ENCODE data around the gene MFN2. TPM values are rescaled to one million over a fixed set of nuclear protein-coding genes. Genes with fewer than 3 reads are reported as not detected.
"Not testable (repeated sequence)": the region's sequence is repeated elsewhere in the genome, so short reads cannot be mapped to it uniquely, and the experiment has no call there.

Gene MFN2
- polyA plus RNA-seq, 1 donor = 72.6 TPM

DNA sequence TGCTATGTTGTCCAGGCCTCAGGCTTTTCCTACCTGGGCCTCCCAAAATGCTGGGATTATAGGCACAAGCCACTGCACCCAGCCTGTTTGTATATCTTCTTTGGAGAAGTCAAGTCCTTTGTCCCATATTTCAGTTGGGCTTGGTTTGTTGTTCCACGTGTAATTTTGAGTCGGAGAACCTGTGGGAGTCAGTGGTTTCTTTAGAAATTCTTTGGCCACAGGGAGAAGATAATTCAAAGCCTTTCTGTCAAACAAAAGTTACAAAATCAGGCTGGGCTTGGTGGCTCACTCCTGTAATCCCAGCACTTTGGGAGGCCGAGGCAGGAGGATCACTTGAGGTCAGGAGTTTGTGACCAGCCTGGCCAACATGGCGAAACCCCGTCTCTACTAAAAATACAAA is 53.2 kb downstream of the MFN2 start:
- H3K27me3 ChIP-seq (ENCODE audit: control insufficient read depth, insufficient read depth, low read length); H3K27ac ChIP-seq (ENCODE audit: low read length); H3K4me1 ChIP-seq (ENCODE audit: control insufficient read depth, insufficient read depth, low read length); DNase-seq; H3K4me3 ChIP-seq (ENCODE audit: low read length); H3K9me3 ChIP-seq (ENCODE audit: control insufficient read depth, low read depth, low read length): not testable (repeated sequence)
- H3K36me3 ChIP-seq (ENCODE audit: control insufficient read depth, insufficient read depth, low read length) = peaks cover 36% of the 10 kb centered on the region
- WGBS (ENCODE audit: insufficient coverage, low lambda C conversion rate) = 100% methylated on average over 1 of the region's 5 CpGs

DNA sequence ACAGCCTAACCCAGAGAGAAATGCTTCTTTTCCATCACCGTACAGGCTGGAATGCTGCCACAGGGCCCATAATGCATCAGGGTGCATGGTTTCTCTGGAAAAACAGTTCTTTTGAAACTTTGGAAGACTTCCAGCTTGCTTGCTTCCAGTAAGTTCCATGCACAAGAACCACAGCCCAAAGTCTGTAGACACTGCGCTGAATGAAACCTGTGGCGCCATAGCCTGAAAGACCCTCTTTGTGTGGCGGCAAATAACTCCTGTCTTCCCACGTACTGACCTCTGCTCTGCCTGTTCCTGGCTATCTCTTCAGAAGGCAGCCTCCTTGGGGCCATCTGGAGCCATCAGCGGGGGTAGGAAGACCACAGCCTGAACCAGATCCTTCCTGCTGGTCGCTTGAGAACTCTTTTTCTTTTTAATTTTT is 54.1 kb downstream of the MFN2 start:
- DNase-seq = peak in 1 of 2 donors; percentile 24
- peaks cover 26% of the 10 kb centered on the region for H3K36me3 ChIP-seq (ENCODE audit: control insufficient read depth, insufficient read depth, low read length)
- H3K4me1 ChIP-seq (ENCODE audit: control insufficient read depth, insufficient read depth, low read length) = no peaks in the 10 kb centered on the region
- H3K27ac ChIP-seq (ENCODE audit: low read length) = no peak overlapping the region
- H3K27me3 ChIP-seq (ENCODE audit: control insufficient read depth, insufficient read depth, low read length) = no peaks in the 10 kb centered on the region
- no peak overlapping the region for H3K4me3 ChIP-seq (ENCODE audit: low read length)
- no CpG with 5 or more reads among the region's 7 CpGs for WGBS (ENCODE audit: insufficient coverage, low lambda C conversion rate)
- no peaks in the 10 kb centered on the region for H3K9me3 ChIP-seq (ENCODE audit: control insufficient read depth, low read depth, low read length)

DNA sequence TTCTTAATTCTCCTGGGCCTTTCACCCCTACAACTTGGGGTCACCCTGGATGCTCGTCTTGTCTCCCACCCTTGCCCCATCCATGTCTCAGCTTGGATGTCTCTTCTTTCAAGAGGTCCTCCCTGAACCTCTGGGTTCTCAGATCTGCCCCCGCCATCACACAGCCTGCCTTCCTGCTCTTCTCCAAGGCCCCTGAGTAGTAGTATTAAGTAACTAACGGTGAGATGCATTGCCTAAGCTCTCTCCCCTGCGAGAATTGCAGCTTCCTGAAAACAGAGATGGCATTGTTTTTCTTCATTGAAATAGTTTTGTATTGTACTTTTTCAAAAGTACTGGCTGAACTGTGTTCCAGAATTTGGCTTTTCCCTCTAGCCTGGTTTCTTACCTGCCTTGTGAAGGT is 55.1 kb downstream of the MFN2 start:
- no peak overlapping the region for H3K4me3 ChIP-seq (ENCODE audit: low read length)
- no peaks in the 10 kb centered on the region for H3K27me3 ChIP-seq (ENCODE audit: control insufficient read depth, insufficient read depth, low read length)
- WGBS (ENCODE audit: insufficient coverage, low lambda C conversion rate) = 67% methylated on average over 1 of the region's 4 CpGs
- no peaks in the 10 kb centered on the region for H3K4me1 ChIP-seq (ENCODE audit: control insufficient read depth, insufficient read depth, low read length)
- no peak for DNase-seq
- H3K9me3 ChIP-seq (ENCODE audit: control insufficient read depth, low read depth, low read length) = no peaks in the 10 kb centered on the region
- H3K27ac ChIP-seq (ENCODE audit: low read length) = no peak overlapping the region
- H3K36me3 ChIP-seq (ENCODE audit: control insufficient read depth, insufficient read depth, low read length) = peaks cover 17% of the 10 kb centered on the region

DNA sequence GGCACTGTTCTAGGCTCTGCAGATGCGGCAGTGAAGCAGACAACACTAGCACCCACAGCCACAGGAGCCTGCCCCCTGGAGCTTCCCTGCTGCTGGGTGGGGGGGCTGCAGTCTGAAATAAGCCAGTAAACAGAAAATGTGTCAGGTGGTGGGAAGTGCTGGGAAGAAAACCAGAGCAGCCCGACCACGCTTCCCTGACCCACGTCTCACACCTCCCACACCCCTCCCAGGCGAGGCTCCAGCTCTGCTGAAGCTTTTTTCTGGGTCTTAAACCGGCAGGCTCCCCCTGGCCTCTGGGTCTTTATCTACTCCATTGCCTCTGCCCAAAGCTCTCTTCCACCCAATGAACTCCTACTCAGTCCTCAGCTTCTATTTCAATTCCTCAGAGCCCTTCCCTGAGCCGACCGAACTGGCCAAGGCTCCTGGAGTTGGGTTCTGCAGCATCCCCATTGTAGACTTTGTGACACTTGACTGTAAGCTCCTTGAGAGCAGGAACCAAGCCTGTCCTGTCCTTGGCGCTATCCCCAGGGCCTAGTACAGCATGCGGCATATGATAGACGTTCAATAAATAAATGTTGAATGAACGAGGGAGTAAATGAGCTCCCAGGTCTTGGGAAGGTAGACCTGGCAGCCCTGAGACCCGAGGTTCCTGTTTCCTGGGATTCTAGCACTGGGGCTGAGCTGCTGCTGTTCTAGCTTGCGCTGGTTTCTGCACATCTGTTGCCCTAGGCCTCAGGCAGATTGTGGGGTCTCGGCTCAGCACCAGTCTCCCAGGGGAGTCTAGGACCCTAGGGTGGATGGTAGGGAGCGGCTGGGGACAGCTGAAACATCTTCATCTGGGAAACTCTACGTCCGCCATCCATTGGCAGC is 57.5 kb downstream of the MFN2 start:
- DNase-seq = no peak
- Histone ChIP-seq H3K4me3 (ENCODE audit: low read length) (no peak overlapping the region), H3K4me1 (ENCODE audit: control insufficient read depth, insufficient read depth, low read length) (no peaks in the 10 kb centered on the region), H3K9me3 (ENCODE audit: control insufficient read depth, low read depth, low read length) (no peaks in the 10 kb centered on the region), H3K27me3 (ENCODE audit: control insufficient read depth, insufficient read depth, low read length) (no peaks in the 10 kb centered on the region), H3K27ac (ENCODE audit: low read length) (no peak overlapping the region), H3K36me3 (ENCODE audit: control insufficient read depth, insufficient read depth, low read length) (no peaks in the 10 kb centered on the region)
- WGBS (ENCODE audit: insufficient coverage, low lambda C conversion rate) = 85% methylated on average over 4 of the region's 18 CpGs

DNA sequence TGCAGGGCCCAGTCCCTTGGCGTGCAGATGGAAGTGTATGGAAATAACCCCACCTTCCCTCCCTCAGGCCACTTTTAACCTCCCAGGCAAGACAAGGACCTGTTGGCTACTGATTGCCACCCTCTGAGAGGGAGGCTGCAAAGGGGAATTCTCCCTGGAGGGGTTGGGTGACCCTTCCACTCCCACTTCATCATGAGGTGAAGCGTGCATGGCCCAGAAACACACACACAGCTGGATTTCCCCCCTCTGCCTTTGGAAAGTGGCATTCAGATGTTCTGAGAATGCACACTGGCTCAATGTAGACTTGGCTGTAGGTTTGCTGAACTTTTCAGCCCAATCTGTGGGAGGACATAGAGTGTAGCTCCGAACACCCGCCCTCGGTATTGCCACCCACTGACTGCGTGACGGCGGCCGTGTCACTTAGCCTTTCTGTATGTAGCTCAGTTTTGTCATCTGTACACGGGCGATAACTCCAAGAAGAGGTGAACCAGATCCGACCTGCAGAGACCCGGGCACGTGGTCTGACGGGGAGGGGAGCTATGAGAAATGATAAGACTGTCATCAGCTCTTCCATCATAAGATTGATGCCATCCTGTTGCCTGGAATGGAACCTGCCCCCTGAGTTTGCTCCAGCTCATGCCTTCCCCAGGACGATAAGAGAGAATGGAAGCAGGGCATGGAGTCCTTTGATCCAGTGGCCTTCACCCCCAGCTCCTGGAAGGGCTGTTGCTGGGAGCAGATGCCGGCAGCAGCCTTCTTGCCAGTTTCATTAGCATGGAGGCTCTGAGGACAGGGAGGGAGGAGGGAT is 58.3 kb downstream of the MFN2 start:
- no peak for DNase-seq

DNA sequence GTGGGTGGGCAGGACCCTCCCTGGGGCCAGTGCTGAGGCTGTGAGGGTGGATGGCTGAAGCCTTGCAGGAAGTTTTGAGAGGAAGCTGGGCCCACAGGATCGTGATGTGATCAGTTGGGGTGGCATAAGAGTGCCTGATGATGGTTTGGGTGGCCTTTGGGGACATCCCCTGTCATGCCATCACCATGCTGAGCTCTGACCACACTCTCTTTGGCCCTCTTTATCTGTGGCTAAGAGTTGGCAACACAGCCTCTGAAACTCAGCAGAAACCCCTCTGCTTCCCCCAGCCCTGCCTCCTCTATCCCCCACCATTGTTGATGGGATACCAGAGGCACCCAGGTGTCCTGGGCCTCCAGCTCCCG is 58.9 kb downstream of the MFN2 start:
- Histone ChIP-seq H3K27ac (ENCODE audit: low read length) (no peak overlapping the region), H3K9me3 (ENCODE audit: control insufficient read depth, low read depth, low read length) (no peaks in the 10 kb centered on the region), H3K27me3 (ENCODE audit: control insufficient read depth, insufficient read depth, low read length) (no peaks in the 10 kb centered on the region), H3K4me3 (ENCODE audit: low read length) (no peak overlapping the region), H3K4me1 (ENCODE audit: control insufficient read depth, insufficient read depth, low read length) (no peaks in the 10 kb centered on the region), H3K36me3 (ENCODE audit: control insufficient read depth, insufficient read depth, low read length) (no peaks in the 10 kb centered on the region)
- DNase-seq = no peak
- WGBS (ENCODE audit: insufficient coverage, low lambda C conversion rate) = no CpG with 5 or more reads among the region's 2 CpGs

More for the DNA sequence above, 58.3 kb downstream of the MFN2 start:
- H3K9me3 ChIP-seq (ENCODE audit: control insufficient read depth, low read depth, low read length) = no peaks in the 10 kb centered on the region
- H3K36me3 ChIP-seq (ENCODE audit: control insufficient read depth, insufficient read depth, low read length) = no peaks in the 10 kb centered on the region
- no peak overlapping the region for H3K4me3 ChIP-seq (ENCODE audit: low read length)
- no CpG with 5 or more reads among the region's 17 CpGs for WGBS (ENCODE audit: insufficient coverage, low lambda C conversion rate)
- H3K27ac ChIP-seq (ENCODE audit: low read length) = no peak overlapping the region
- no peaks in the 10 kb centered on the region for H3K4me1 ChIP-seq (ENCODE audit: control insufficient read depth, insufficient read depth, low read length)
- H3K27me3 ChIP-seq (ENCODE audit: control insufficient read depth, insufficient read depth, low read length) = no peaks in the 10 kb centered on the region

DNA sequence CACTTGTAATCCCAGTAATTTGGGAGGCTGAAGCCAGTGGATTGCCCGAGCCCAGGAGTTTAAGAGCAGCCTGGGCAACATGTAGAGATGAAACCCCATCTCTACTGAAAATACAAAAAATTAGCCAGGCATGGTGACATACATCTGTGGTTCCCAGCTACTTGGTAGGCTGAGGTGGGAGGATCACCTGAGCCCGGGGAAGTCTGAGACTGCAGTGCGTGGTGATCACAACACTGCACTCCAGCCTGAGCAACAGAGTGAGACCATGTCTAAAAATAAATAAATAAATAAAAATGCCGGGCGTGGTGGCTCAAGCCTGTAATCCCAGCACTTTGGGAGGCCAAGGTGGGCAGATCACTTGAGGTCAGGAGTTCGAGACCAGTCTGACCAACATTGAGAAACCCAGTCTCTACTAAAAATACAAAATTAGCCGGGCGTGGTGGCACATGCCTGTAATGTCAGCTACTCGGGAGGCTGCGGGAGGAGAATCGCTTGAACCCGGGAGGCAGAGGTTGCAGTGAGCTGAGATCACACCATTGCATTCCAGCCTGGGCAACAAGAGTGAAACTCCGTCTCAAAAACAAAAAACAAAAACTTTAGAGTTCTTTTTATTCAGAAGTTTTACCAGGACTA is 59.7 kb downstream of the MFN2 start:
- not testable (repeated sequence) for H3K27ac ChIP-seq (ENCODE audit: low read length); H3K27me3 ChIP-seq (ENCODE audit: control insufficient read depth, insufficient read depth, low read length); H3K36me3 ChIP-seq (ENCODE audit: control insufficient read depth, insufficient read depth, low read length); H3K4me3 ChIP-seq (ENCODE audit: low read length); DNase-seq; H3K4me1 ChIP-seq (ENCODE audit: control insufficient read depth, insufficient read depth, low read length); H3K9me3 ChIP-seq (ENCODE audit: control insufficient read depth, low read depth, low read length)
- 100% methylated on average over 2 of the region's 13 CpGs for WGBS (ENCODE audit: insufficient coverage, low lambda C conversion rate)

DNA sequence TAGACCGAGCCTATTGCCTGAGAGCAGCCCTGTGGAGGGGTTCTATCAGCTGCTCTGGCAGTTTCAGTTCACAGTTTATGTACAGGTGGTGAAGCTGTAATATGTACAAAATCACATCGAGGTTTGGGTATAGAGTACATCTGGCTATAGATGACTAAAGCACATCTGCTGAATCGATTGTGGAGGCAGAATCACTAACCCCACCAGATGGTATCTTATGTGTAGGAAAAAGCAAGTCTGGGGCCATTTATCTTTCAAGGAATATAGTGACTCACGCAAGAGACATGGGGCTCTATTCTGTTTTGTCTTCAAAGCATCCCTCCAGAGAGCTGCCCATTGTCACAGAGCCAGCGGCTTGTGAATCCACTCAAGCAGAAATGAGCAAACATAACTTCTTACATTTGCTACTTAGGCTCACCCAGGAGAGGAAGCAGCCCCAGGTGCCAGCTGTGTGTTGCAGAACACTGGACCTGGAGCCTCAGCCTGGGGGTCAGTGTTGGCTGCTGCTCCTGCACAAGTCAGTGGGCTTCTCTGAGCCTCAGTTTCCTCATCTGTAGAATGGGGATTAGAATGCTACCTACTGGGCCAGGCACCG is 60.3 kb downstream of the MFN2 start:
- no peak for DNase-seq
- Histone ChIP-seq H3K36me3 (ENCODE audit: control insufficient read depth, insufficient read depth, low read length) (no peaks in the 10 kb centered on the region), H3K9me3 (ENCODE audit: control insufficient read depth, low read depth, low read length) (no peaks in the 10 kb centered on the region), H3K4me3 (ENCODE audit: low read length) (no peak overlapping the region), H3K27me3 (ENCODE audit: control insufficient read depth, insufficient read depth, low read length) (no peaks in the 10 kb centered on the region), H3K27ac (ENCODE audit: low read length) (no peak overlapping the region), H3K4me1 (ENCODE audit: control insufficient read depth, insufficient read depth, low read length) (no peaks in the 10 kb centered on the region)
- no CpG with 5 or more reads among the region's 6 CpGs for WGBS (ENCODE audit: insufficient coverage, low lambda C conversion rate)

DNA sequence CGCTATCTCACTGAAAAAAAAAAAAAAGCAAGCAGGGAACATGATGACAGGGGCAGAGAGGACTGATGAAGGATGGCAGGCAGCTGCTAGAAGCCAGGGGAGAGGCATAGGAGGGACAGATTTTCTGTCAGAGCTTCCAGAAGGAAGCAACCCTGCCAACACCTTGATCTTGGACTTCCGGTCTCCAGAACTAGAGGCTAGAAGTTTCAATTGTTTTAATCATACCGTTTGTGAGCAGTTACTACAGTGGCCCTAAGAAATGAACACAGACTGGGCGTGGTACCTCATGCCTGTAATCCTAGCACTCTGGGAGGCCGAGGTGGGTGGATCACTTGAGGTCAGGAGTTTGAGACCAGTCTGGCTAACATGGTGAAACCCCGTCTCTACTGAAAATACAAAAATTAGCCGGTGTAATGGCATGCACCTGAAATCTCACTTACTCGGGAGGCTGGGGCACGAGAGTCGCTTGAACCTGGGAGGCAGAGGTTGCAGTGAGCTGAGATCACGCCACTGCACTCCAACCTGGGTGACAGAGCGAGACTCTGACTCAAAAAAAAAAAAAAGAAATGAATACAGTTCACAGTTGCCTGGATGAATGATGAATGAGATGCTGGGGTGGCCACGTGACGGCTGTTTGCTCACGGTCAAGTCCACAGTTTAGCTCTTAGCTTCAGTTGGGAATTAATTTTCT is 64.1 kb downstream of the MFN2 start:
- not testable (repeated sequence) for H3K4me3 ChIP-seq (ENCODE audit: low read length); H3K9me3 ChIP-seq (ENCODE audit: control insufficient read depth, low read depth, low read length); DNase-seq; H3K36me3 ChIP-seq (ENCODE audit: control insufficient read depth, insufficient read depth, low read length); H3K4me1 ChIP-seq (ENCODE audit: control insufficient read depth, insufficient read depth, low read length); H3K27ac ChIP-seq (ENCODE audit: low read length)
- peaks cover 12% of the 10 kb centered on the region for H3K27me3 ChIP-seq (ENCODE audit: control insufficient read depth, insufficient read depth, low read length)
- WGBS (ENCODE audit: insufficient coverage, low lambda C conversion rate) = no CpG with 5 or more reads among the region's 15 CpGs

DNA sequence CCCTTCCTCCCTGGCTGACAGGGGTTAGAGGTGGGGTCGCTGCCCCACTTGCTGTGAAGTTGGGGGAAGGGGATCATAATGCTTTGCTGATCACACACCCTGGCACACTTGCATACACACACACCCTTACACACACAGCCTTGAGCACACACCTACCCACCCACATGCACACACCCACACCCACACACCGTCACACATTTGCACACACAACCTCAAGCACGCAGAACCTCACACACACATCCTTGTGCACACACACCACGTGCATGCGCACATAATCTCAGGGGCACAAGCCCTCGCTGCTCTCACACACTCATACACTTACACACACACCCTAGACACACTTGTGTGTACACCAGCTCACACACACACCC is 66.5 kb downstream of the MFN2 start:
- Histone ChIP-seq H3K36me3 (ENCODE audit: control insufficient read depth, insufficient read depth, low read length) (no peaks in the 10 kb centered on the region), H3K9me3 (ENCODE audit: control insufficient read depth, low read depth, low read length) (no peaks in the 10 kb centered on the region), H3K27ac (ENCODE audit: low read length) (no peak overlapping the region), H3K4me1 (ENCODE audit: control insufficient read depth, insufficient read depth, low read length) (no peaks in the 10 kb centered on the region), H3K27me3 (ENCODE audit: control insufficient read depth, insufficient read depth, low read length) (peaks cover 12% of the 10 kb centered on the region), H3K4me3 (ENCODE audit: low read length) (no peak overlapping the region)
- no peak for DNase-seq
- no CpG with 5 or more reads among the region's 6 CpGs for WGBS (ENCODE audit: insufficient coverage, low lambda C conversion rate)
